Chondrocyte (in vitro differentiated cells): ENCODE results near the gene DCP2. TPM values are rescaled to one million over a fixed set of nuclear protein-coding genes. Genes with fewer than 3 reads are reported as not detected.

Source experiments
- DNase-seq: peaks from one replicate; pipeline ENCODE4 v3.0.0; 2021; ENCODE audit warnings: mixed read lengths, low spot score
- H3K27ac Mint-ChIP-seq: one replicate; pipeline ENCODE4 v1.8.0; 2021; ENCODE audit warnings: mild to moderate bottlenecking, moderate library complexity, mixed read lengths; ENCODE audit not compliant: unreplicated experiment
- H3K27me3 Mint-ChIP-seq: 2 replicates; pipeline ENCODE4 v1.8.0; 2021; ENCODE audit warnings: low read depth, mixed read lengths
- H3K36me3 Mint-ChIP-seq: 2 replicates; pipeline ENCODE4 v1.8.0; 2021; ENCODE audit warnings: low read depth, mixed read lengths
- H3K4me1 Mint-ChIP-seq: 2 replicates; pipeline ENCODE4 v1.8.0; 2021; ENCODE audit warnings: low read depth, mild to moderate bottlenecking, mixed read lengths
- H3K4me3 Mint-ChIP-seq: one replicate; pipeline ENCODE4 v1.8.0; 2021; ENCODE audit warnings: mild to moderate bottlenecking, moderate library complexity, mixed read lengths; ENCODE audit not compliant: unreplicated experiment
- H3K9me3 Mint-ChIP-seq: 2 replicates; pipeline ENCODE4 v1.8.0; 2021; ENCODE audit warnings: low read depth, mixed read lengths
- total RNA-seq: library from RNA; stranded (reverse); gene quantifications from 3 replicates; pipeline ENCODE4 v1.2.1, GENCODE V29; 2021
- TF ChIP-seq, protein P1 (sequence below): fragments of 200-600 bp; sonication (generic); IDR thresholded peaks from 2 replicates; pipeline ENCODE4 v1.5.0; 2021; ENCODE audit warnings: antibody characterized with exemption, mild to moderate bottlenecking, moderate library complexity

The DCP2 gene
- total RNA-seq, 1 donor from 2014 or later = 40.1 TPM

DNA sequence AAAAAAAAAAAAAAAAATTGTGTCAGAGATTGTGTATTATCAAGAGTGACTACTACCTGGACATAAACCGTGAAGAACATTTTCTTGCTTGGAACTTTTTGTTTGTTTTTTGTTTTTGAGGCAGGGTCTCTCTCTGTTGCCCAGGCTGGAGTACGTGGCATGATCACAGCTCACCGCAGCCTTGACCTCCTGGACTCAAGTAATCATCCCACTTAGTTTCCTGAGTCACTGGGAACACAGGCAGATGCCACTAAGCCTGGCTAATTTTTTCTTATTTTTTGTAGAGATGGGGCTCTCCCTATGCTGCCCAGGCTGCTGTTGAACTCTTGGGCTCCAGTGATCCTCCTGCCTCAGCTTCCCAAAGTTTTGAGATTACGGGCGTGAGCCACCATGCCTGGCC is 25.8 kb downstream of the DCP2 start:
- no peak overlapping the region for H3K27ac Mint-ChIP-seq
- DNase-seq = no peak
- no peaks in the 10 kb centered on the region for H3K27me3 Mint-ChIP-seq
- TF ChIP-seq, protein P1, sequence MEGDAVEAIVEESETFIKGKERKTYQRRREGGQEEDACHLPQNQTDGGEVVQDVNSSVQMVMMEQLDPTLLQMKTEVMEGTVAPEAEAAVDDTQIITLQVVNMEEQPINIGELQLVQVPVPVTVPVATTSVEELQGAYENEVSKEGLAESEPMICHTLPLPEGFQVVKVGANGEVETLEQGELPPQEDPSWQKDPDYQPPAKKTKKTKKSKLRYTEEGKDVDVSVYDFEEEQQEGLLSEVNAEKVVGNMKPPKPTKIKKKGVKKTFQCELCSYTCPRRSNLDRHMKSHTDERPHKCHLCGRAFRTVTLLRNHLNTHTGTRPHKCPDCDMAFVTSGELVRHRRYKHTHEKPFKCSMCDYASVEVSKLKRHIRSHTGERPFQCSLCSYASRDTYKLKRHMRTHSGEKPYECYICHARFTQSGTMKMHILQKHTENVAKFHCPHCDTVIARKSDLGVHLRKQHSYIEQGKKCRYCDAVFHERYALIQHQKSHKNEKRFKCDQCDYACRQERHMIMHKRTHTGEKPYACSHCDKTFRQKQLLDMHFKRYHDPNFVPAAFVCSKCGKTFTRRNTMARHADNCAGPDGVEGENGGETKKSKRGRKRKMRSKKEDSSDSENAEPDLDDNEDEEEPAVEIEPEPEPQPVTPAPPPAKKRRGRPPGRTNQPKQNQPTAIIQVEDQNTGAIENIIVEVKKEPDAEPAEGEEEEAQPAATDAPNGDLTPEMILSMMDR = no peak
- peaks cover 14% of the 10 kb centered on the region for H3K36me3 Mint-ChIP-seq
- H3K4me1 Mint-ChIP-seq = no peaks in the 10 kb centered on the region
- H3K4me3 Mint-ChIP-seq = no peak overlapping the region
- H3K9me3 Mint-ChIP-seq = no peaks in the 10 kb centered on the region

DNA sequence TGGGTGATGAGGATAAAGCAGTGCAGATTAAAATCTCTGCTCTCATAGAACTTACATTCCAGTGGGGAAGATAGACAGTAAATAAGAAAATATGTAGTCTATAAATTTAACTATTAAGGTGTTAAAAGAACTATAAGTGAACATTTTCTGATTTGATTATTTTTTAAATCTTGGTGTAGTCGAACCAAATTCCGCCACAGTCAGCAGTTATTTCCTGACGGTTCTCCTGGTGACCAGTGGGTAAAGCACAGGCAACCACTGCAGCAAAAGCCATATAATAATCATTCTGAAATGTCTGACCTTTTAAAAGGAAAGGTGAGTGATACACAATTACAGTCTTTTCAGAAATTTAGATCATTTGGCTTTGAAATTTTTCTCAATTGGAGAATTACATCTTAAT is 27.2 kb downstream of the DCP2 start:
- H3K27ac Mint-ChIP-seq = no peak overlapping the region
- no peaks in the 10 kb centered on the region for H3K9me3 Mint-ChIP-seq
- DNase-seq = no peak
- TF ChIP-seq, protein P1 = no peak
- peaks cover 15% of the 10 kb centered on the region for H3K36me3 Mint-ChIP-seq
- no peaks in the 10 kb centered on the region for H3K4me1 Mint-ChIP-seq
- H3K27me3 Mint-ChIP-seq = no peaks in the 10 kb centered on the region
- H3K4me3 Mint-ChIP-seq = no peak overlapping the region

DNA sequence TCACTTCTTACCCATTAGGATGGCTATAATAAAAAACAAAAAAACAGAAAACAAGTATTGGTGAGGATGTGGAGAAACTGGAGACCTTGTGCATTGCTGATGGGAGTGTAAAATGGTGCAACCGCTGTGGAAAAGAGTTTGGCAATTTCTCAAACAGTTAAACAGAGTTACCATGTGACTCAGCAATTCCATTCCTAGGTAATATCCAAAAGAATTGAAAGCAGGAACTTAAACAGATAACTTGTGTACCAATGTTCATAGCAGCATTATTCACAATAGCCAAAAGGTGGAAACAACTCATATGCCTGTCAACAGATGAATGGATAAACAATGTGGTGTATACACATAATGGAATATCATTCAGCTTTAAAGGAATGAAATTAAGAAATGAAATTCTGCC is 28.9 kb downstream of the DCP2 start:
- TF ChIP-seq, protein P1 = no peak
- peaks cover 17% of the 10 kb centered on the region for H3K36me3 Mint-ChIP-seq
- no peak overlapping the region for H3K4me3 Mint-ChIP-seq
- H3K27ac Mint-ChIP-seq = no peak overlapping the region
- no peaks in the 10 kb centered on the region for H3K9me3 Mint-ChIP-seq
- no peak for DNase-seq
- H3K27me3 Mint-ChIP-seq = no peaks in the 10 kb centered on the region
- H3K4me1 Mint-ChIP-seq = no peaks in the 10 kb centered on the region

DNA sequence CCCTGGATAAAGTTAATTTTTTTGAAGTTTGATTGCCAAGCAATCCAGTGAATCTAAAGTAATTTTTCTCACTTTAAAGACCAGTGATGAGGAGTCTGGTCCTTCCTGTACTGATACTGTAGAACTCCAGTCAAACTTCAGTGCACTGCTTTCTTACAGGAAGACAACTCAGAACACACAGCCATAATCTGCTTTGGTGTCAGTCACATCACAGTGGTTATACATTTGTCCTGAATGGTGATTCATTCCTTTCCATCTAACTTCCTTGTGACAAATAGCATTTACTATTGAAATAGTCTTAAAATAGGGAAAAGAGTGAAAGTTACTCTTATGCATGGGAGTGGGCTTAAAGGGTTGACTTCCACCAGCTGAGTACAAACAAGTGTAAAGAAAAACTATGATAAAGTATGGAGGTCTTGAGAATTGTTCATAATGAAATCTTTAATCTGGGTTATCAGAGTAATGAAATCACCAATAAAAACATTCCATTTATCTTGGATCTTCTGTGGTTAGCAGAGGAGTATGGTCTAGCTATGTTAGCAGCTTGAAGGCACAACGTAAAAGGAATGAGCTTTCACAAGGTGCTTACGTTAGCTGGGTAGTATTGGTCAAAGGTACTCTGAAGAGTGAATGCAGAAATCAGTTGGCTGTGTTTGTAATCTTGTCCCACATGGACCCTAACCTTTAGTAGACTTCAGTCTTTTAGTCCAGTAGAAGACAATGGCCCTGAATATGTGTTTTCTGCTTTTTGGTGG is 41.5 kb downstream of the DCP2 start:
- H3K9me3 Mint-ChIP-seq = no peaks in the 10 kb centered on the region
- TF ChIP-seq, protein P1 = no peak
- H3K4me3 Mint-ChIP-seq = no peak overlapping the region
- H3K27me3 Mint-ChIP-seq = no peaks in the 10 kb centered on the region
- no peak for DNase-seq
- peaks cover 20% of the 10 kb centered on the region for H3K36me3 Mint-ChIP-seq
- H3K27ac Mint-ChIP-seq = no peak overlapping the region
- H3K4me1 Mint-ChIP-seq = peaks cover 3% of the 10 kb centered on the region

DNA sequence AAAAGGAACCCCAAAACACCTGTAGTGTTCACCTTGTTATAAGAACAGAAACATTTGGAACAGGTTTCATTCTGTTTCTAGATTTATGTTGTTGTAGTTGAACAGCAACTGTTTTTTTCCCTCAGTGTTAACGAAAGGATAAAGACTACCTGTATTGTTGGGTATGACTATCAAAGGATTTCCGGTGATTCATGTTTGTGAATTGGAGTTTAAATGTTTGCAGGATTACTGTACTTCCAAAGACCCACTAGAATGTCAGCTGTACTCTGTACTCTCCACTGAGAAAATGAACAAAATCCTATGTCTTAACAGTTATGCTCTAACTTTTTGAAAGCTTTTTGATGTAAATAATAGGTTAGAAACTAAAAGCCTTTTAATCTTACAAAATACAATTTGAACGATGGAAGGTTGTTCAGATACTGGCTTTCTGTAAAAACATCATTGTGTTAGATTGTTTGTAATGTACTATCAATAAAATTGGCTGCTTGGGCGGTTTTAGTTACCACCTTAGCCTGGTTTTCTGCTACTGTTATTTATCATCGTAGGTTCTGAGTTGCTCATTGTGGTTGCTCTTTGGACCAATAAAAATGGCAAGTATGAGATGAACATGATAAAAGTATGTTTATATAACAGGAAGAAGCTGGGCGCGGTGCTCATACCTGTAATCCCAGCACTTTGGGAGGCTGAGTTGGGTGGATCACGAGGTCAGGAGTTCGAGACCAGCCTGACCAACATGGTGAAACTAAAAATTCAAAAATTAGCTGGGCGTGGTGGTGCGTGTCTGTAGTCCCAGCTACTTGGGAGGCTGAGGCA is 44.1 kb downstream of the DCP2 start:
- H3K27me3 Mint-ChIP-seq = no peaks in the 10 kb centered on the region
- H3K4me3 Mint-ChIP-seq = no peak overlapping the region
- no peak for DNase-seq
- H3K4me1 Mint-ChIP-seq = peaks cover 3% of the 10 kb centered on the region
- H3K27ac Mint-ChIP-seq = no peak overlapping the region
- H3K9me3 Mint-ChIP-seq = no peaks in the 10 kb centered on the region
- TF ChIP-seq, protein P1 = no peak
- H3K36me3 Mint-ChIP-seq = peaks cover 10% of the 10 kb centered on the region
